Measurements from ENCODE around the gene RPUSD3. TPM values are rescaled to one million over a fixed set of nuclear protein-coding genes. Genes with fewer than 3 reads are reported as not detected.

RPUSD3 gene
- total RNA-seq, 1 donor from 2014 or later: 48.4 TPM

- H3K27ac Mint-ChIP-seq: no peak overlapping the region
- peaks cover 16% of the 10 kb centered on the region for H3K36me3 Mint-ChIP-seq
- no peaks in the 10 kb centered on the region for H3K27me3 Mint-ChIP-seq (ENCODE audit: low read depth)
- no peaks in the 10 kb centered on the region for H3K4me1 Mint-ChIP-seq
- H3K9me3 Mint-ChIP-seq: no peaks in the 10 kb centered on the region
- no peak for TF ChIP-seq CTCF (IDR thresholded peaks at IDR 0.05; ENCODE audit: unreplicated experiment)
- no peak for DNase-seq (ENCODE audit: low spot score in 2 of 2, unreplicated experiment in 2 of 2)
- no peak overlapping the region for H3K4me3 Mint-ChIP-seq
Measured at GRCh38 chr3:9834520-9835380, 9.1 kb downstream of the RPUSD3 start.

GRCh38 chr3:9833078-9833477, 10.7 kb downstream of the RPUSD3 start:
- peaks cover 18% of the 10 kb centered on the region for H3K36me3 Mint-ChIP-seq
- H3K27ac Mint-ChIP-seq: no peak overlapping the region
- no peaks in the 10 kb centered on the region for H3K27me3 Mint-ChIP-seq (ENCODE audit: low read depth)
- H3K4me1 Mint-ChIP-seq: no peaks in the 10 kb centered on the region
- H3K9me3 Mint-ChIP-seq: no peaks in the 10 kb centered on the region
- no peak overlapping the region for H3K4me3 Mint-ChIP-seq
- no peak for DNase-seq (ENCODE audit: low spot score in 2 of 2, unreplicated experiment in 2 of 2)
- no peak for TF ChIP-seq CTCF (IDR thresholded peaks at IDR 0.05; ENCODE audit: unreplicated experiment)

GRCh38 chr3:9831253-9831652, 12.6 kb downstream of the RPUSD3 start:
- no peak overlapping the region for H3K27ac Mint-ChIP-seq
- no peak for TF ChIP-seq CTCF (IDR thresholded peaks at IDR 0.05; ENCODE audit: unreplicated experiment)
- no peaks in the 10 kb centered on the region for H3K9me3 Mint-ChIP-seq
- no peaks in the 10 kb centered on the region for H3K4me1 Mint-ChIP-seq
- H3K36me3 Mint-ChIP-seq: peaks cover 20% of the 10 kb centered on the region
- H3K4me3 Mint-ChIP-seq: no peak overlapping the region
- DNase-seq (ENCODE audit: low spot score in 2 of 2, unreplicated experiment in 2 of 2): no peak
- H3K27me3 Mint-ChIP-seq (ENCODE audit: low read depth): no peaks in the 10 kb centered on the region

GRCh38 chr3:9828801-9829755, 14.7 kb downstream of the RPUSD3 start:
- Mint-ChIP-seq H3K27ac (no peak overlapping the region), H3K9me3 (no peaks in the 10 kb centered on the region), H3K27me3 (ENCODE audit: low read depth) (no peaks in the 10 kb centered on the region), H3K4me1 (no peaks in the 10 kb centered on the region), H3K36me3 (peaks cover 7% of the 10 kb centered on the region), H3K4me3 (no peak overlapping the region)
- TF ChIP-seq CTCF (IDR thresholded peaks at IDR 0.05; ENCODE audit: unreplicated experiment): no peak
- DNase-seq (ENCODE audit: low spot score in 2 of 2, unreplicated experiment in 2 of 2): no peak

- H3K9me3 Mint-ChIP-seq: no peaks in the 10 kb centered on the region
- no peak overlapping the region for H3K27ac Mint-ChIP-seq
- no peak overlapping the region for H3K4me3 Mint-ChIP-seq
- H3K36me3 Mint-ChIP-seq: peaks cover 6% of the 10 kb centered on the region
- no peak for TF ChIP-seq CTCF (IDR thresholded peaks at IDR 0.05; ENCODE audit: unreplicated experiment)
- no peaks in the 10 kb centered on the region for H3K4me1 Mint-ChIP-seq
- no peaks in the 10 kb centered on the region for H3K27me3 Mint-ChIP-seq (ENCODE audit: low read depth)
- no peak for DNase-seq (ENCODE audit: low spot score in 2 of 2, unreplicated experiment in 2 of 2)
Measured at GRCh38 chr3:9826815-9827573, 16.8 kb downstream of the RPUSD3 start.
